ENCODE data around the gene CEP78.

Gene CEP78

DNA sequence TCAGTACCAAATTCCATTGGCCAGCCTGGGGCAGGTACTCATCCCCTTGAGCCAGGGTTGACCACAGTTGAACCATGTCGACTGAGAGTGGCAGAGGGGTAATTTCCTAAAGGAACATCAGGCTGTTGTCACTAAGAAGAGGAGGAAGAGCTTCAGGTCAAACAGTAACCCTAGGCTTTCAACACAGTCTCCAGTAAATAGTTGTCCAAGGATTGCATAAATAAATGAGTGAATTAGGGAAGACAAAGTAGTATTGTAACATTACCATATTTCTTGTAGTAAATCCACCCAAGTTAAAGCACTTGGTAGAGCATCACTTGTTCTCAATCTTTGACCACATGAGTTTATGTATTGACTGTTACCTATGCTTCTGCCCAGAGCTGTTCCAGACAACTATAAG lies 68.5 kb downstream of the CEP78 start:
- in situ Hi-C loops (cut with HindIII; ENCODE audit: low sequenced_read_pairs), result no loop called here

- in situ Hi-C loops (cut with HindIII; ENCODE audit: low sequenced_read_pairs), result no loop called here
Measured at GRCh38 chr9:78306222-78307076, 70.6 kb downstream of the CEP78 start.

- in situ Hi-C loops (cut with HindIII; ENCODE audit: low sequenced_read_pairs), result no loop called here
Measured at GRCh38 chr9:78307360-78307759, 71.5 kb downstream of the CEP78 start.

DNA sequence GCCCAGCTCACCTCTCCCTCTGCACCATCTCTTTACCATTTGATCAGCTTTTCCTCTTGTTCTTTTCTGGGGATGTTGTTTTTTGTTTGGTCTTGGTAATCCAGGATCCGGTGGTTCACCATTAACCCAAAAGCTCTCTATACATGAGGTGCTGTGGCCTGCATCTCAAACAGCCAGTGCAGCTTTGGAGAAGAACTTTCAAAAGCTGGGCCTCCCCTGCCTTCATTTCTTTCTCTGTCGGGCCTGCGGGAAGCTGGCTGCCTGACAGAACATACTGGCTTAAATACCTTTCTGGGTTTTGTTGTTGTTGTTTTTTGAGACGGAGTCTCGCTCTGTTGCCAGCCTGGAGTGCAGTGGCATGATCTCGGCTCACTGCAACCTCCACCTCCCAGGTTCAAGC lies 73.2 kb downstream of the CEP78 start:
- in situ Hi-C loops (cut with HindIII; ENCODE audit: low sequenced_read_pairs), result no loop called here

DNA sequence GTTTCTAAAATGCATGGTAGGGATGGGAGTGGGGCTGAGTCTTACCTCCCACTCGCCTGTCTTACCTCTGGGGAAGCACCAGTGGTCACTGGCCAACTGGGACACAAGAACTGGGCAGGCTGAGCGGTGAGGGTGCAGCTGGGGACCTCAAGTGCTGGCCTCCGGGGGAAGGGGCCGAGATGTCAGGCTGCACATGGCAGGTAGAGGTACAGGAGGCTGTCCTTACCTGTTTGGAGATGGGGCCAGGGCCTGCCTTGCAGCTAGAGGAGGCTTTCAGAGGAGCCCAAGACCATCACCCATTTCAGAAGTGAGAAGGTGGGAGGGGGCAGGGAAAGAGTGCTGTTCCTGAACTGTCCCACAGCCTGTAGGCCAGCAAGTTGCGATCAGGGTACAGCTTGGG lies 75.2 kb downstream of the CEP78 start:
- in situ Hi-C loops (cut with HindIII; ENCODE audit: low sequenced_read_pairs), result no loop called here

GRCh38 chr9:78311886-78312524 lies 76.1 kb downstream of the CEP78 start:
- in situ Hi-C loops (cut with HindIII; ENCODE audit: low sequenced_read_pairs), result no loop called here

DNA sequence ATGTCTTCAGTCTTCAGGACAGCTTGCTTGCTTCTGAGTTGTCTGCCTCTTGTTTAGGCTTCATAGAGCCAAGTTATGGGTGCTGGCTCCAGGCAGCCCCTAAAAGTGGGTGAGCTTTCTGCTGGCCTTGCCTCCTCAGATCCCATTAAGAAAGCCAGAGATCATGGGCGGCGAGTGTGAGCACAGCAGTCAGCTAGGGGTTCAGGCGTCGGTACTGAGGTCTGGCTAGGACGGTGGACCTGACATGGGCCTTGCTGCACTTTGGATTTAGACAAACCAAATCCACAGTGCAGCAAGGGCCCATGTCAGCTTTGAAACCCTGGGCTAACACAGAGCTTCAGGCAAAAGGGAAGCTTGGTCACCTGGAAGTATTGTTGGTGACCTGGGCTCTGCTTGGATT lies 78.7 kb downstream of the CEP78 start:
- in situ Hi-C loops (cut with HindIII; ENCODE audit: low sequenced_read_pairs), result no loop called here

DNA sequence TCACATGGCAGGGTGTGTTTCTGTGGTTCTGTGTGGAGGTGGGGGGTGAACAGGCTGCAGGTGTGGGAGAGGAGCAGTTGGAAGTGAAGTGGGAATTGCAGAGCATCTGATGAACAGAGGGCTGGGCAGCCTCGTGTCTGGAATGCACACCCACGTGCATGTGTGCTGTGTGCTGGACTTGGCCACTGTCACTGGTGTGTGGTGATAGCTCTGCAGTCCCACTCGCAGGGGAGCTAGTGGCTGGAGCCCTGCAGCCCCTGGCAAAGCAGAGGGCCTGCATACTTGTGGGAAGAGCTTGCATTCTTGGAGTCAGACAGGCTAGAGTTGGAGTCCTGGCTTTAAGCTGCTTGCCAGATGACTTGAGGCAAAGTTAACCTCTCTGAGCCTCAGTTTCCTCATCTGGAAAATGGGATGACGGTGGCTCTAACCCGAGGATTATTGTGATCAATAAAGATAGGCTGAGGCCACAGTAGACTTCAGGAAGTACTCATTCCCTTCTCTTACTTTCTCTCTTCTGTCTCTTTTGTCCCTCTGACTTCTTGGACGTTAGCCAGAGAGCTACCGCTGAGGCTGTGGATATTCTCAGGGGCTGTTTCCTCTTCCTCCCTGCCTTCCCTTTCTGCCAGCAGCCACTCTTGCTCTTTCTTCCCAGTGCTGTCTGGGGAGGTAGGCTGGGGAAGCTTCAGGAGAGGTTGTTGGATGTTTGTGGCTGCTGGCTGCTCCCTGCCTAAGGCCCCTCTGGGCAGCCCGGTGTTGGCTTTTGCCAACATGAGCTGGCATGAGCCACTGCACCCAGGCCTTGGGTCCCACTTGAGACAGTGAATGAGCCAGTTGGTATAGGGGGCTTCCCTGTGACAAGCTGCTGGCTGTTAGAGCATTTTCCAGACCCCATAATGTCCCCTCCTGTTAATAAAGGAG lies 79.3 kb downstream of the CEP78 start:
- in situ Hi-C loops (cut with HindIII; ENCODE audit: low sequenced_read_pairs), result no loop called here

DNA sequence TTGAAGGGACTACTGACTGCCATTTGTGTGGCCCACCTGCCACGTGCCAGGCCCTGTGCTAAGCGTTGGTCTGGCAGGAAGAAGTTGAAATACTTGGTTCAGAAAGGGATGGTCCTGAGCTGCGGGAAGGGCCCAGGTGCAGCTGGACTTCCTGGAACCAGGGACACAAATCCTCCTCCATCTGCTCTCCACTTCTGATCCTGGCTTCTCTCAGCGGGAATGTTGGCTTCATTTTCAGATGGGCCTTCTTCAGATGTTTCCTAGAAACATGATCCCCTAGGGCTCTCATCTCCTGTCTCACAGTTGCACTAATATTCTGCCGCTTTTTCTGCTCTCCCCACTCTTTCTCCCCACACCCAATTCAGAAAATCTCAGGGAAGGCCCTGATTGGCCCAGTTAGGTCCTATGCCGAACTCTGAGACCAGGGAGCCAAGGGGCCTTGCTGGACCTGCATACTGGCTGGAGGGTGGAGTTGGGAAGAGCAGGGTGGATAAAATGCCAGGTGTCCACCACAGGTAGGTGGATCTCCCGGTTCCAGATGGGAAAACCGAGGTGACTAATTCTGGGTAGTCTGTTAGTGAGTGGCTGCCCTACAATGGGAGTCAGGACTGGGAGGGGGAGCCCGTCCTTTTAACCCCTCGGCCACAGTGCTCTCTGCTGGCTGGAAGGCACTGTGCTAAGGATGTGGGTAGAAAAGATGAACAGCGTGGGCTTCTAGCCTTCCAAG lies 80.5 kb downstream of the CEP78 start:
- in situ Hi-C loops (cut with HindIII; ENCODE audit: low sequenced_read_pairs), result no loop called here

- in situ Hi-C loops (cut with HindIII; ENCODE audit: low sequenced_read_pairs), result no loop called here
Measured at GRCh38 chr9:78319197-78320029, 83.5 kb downstream of the CEP78 start.

- in situ Hi-C loops (cut with HindIII; ENCODE audit: low sequenced_read_pairs), result no loop called here
Measured at GRCh38 chr9:78320030-78320693, 84.3 kb downstream of the CEP78 start.

GRCh38 chr9:78320875-78321496 lies 85.1 kb downstream of the CEP78 start:
- in situ Hi-C loops (cut with HindIII; ENCODE audit: low sequenced_read_pairs), result no loop called here

GRCh38 chr9:78321505-78321904 lies 85.6 kb downstream of the CEP78 start:
- in situ Hi-C loops (cut with HindIII; ENCODE audit: low sequenced_read_pairs), result no loop called here

GRCh38 chr9:78324068-78324650 lies 88.3 kb downstream of the CEP78 start:
- in situ Hi-C loops (cut with HindIII; ENCODE audit: low sequenced_read_pairs), result no loop called here

DNA sequence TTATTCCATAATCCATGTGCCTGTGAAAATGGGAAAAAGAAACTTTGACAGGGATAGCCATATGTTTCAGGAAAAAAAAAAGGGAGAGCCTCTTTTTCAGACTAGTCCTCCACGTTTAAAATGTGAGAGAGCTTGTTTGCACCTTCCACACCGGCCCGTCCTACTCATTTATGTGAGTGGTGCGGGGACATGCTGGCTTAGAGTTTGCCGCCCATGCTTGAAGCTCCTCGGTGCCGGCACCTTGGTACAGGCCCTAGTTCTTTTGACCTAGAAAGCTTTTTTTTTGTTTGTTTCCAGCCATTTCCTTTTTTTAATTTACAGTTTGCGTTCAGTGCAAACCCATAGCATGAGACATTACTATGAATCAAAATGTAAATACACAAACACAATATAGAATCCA lies 88.8 kb downstream of the CEP78 start:
- in situ Hi-C loops (cut with HindIII; ENCODE audit: low sequenced_read_pairs), result no loop called here

GRCh38 chr9:78325343-78325742 lies 89.5 kb downstream of the CEP78 start:
- in situ Hi-C loops (cut with HindIII; ENCODE audit: low sequenced_read_pairs), result no loop called here

- in situ Hi-C loops (cut with HindIII; ENCODE audit: low sequenced_read_pairs), result no loop called here
Measured at GRCh38 chr9:78325846-78326360, 90.0 kb downstream of the CEP78 start.

DNA sequence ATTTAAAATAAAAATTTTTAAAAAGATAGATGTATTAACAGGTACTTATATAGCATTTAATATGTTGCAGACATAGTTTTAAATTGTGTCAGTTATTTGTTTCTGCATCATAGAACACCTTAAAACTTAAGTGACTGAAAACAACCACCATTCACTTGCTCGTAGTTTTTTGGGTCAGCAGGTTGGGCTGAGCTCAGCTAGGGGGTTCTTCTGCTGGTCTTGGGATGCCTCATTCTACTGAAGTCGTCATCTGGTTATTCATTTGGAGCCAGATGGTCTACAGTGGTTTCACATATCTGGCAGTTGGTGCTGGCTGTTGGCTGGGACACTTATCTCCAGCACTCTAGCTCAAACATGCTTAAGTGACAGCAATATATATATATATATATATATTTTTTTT lies 90.7 kb downstream of the CEP78 start:
- in situ Hi-C loops (cut with HindIII; ENCODE audit: low sequenced_read_pairs), result no loop called here
